ENCODE results near the gene SRD5A3. TPM values are rescaled to one million over a fixed set of nuclear protein-coding genes. Genes with fewer than 3 reads are reported as not detected.

Gene SRD5A3
- total RNA-seq, 1 experiment from 2014 or later = 24.0 TPM

DNA sequence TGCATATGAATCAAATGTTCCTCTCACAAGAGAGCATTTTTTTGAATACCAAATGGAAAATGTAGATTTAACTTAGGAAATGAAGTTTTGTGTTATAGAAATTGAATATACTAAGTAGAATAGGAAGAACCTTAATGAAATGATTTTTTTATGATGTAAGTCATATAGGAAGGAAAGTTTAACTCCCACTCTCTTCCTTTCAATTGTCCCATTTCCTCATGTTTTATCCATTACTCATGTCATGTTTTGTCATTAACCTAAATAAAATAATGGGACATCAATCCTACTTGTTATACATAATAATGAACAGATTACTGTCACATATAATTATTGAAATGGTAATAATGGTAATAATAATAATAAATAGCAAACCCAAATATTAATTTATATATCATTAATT lies 22.7 kb upstream of the SRD5A3 start (continued):
- TF ChIP-seq STAT6 (CRISPR knock-in tag; conservative IDR thresholded peaks at IDR 0.05; ENCODE audit: low read depth) (no peak), GTF2I (CRISPR knock-in tag; conservative IDR thresholded peaks at IDR 0.05) (no peak), ETV6 (CRISPR knock-in tag; IDR thresholded peaks at IDR 0.05) (no peak), NFATC4 (CRISPR knock-in tag; IDR thresholded peaks at IDR 0.05) (no peak), CDX4 (CRISPR knock-in tag; IDR thresholded peaks at IDR 0.05; ENCODE audit: borderline replicate concordance) (no peak), SMAD3 (CRISPR knock-in tag; IDR thresholded peaks at IDR 0.05; ENCODE audit: borderline replicate concordance) (no peak), MYBL2 (CRISPR knock-in tag; IDR thresholded peaks at IDR 0.05) (no peak), ZNF423 (CRISPR knock-in tag; IDR thresholded peaks at IDR 0.05) (no peak)
- TF ChIP-seq, protein P1, sequence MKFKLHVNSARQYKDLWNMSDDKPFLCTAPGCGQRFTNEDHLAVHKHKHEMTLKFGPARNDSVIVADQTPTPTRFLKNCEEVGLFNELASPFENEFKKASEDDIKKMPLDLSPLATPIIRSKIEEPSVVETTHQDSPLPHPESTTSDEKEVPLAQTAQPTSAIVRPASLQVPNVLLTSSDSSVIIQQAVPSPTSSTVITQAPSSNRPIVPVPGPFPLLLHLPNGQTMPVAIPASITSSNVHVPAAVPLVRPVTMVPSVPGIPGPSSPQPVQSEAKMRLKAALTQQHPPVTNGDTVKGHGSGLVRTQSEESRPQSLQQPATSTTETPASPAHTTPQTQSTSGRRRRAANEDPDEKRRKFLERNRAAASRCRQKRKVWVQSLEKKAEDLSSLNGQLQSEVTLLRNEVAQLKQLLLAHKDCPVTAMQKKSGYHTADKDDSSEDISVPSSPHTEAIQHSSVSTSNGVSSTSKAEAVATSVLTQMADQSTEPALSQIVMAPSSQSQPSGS (CRISPR knock-in tag; IDR thresholded peaks at IDR 0.05; ENCODE audit: borderline replicate concordance, low read depth) = no peak

DNA sequence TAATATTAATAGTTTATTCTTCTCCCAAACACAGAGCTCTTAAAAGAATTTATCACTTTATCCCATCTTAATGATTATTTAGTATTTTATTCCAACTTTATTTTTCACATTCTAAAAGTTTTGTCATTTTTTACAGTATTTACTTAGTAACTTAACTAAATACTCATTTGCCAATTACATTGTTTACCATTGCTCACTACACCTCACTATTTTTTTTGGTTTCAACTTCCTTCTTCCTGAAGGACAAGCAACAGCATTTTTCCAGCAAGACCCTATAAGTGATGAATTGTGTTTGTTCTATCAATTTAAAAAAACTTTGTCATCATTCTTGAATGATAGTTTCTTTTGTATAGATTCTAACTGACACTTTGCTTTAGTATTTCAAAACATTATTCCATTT lies 19.4 kb upstream of the SRD5A3 start:
- CTCF ChIA-PET = interaction anchor here (1.2 to 2.1 kb wide), 4 partner anchors 12 to 142 kb away, joined by 3 to 9 read pairs (median 5); no protein-coding TSS in a partner anchor
- no peaks in the 10 kb centered on the region for H3K27me3 Mint-ChIP-seq (ENCODE audit: low read depth)
- H3K9me3 Mint-ChIP-seq = peaks cover 24% of the 10 kb centered on the region
- no peak for ATAC-seq
- peaks cover 15% of the 10 kb centered on the region for H3K4me1 Mint-ChIP-seq
- no peak for TF ChIP-seq GTF2I (CRISPR knock-in tag; conservative IDR thresholded peaks at IDR 0.05)
- no peak for TF ChIP-seq E2F1 (CRISPR knock-in tag; IDR thresholded peaks at IDR 0.05)
- TF ChIP-seq, protein P1 (CRISPR knock-in tag; IDR thresholded peaks at IDR 0.05; ENCODE audit: borderline replicate concordance, low read depth) = no peak
- no peak for TF ChIP-seq IRF1 (CRISPR knock-in tag; IDR thresholded peaks at IDR 0.05)
- no peak for TF ChIP-seq GABPB1 (CRISPR knock-in tag; IDR thresholded peaks at IDR 0.05)
- DNase-seq (ENCODE audit: low spot score) = no peak
- no peak overlapping the region for H3K27ac Mint-ChIP-seq
- H3K36me3 Mint-ChIP-seq = peaks cover 12% of the 10 kb centered on the region
- POLR2A ChIA-PET = no interaction called here
- no peak overlapping the region for H3K4me3 Mint-ChIP-seq

DNA sequence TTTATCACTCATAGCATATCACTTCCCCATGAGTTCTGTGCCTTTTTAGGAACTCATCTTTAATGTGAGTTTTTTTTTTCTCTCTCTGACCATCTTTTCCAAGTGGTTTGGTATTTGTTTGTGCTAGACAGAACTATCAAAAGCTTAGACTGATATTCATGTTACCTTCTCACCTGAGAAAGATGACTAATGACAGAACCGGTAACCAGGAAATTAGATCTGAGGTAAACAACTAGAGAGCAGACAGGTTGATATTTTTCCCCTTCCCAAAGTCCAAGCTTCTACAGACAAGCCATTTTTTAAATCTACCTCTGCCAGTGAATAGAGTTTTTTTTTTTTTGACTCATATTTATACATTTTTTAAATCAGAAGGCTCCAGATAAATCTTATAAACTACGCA lies 17.0 kb upstream of the SRD5A3 start:
- no peaks in the 10 kb centered on the region for H3K27me3 Mint-ChIP-seq (ENCODE audit: low read depth)
- H3K27ac Mint-ChIP-seq = no peak overlapping the region
- no peaks in the 10 kb centered on the region for H3K4me1 Mint-ChIP-seq
- peaks cover 24% of the 10 kb centered on the region for H3K9me3 Mint-ChIP-seq
- H3K4me3 Mint-ChIP-seq = no peak overlapping the region
- ATAC-seq = no peak
- DNase-seq (ENCODE audit: low spot score) = no peak
- TF ChIP-seq, protein P2, sequence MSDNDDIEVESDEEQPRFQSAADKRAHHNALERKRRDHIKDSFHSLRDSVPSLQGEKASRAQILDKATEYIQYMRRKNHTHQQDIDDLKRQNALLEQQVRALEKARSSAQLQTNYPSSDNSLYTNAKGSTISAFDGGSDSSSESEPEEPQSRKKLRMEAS (CRISPR knock-in tag; IDR thresholded peaks at IDR 0.05) = no peak
- ChIA-PET CTCF (no interaction called here), POLR2A (no interaction called here)
- H3K36me3 Mint-ChIP-seq = peaks cover 12% of the 10 kb centered on the region

Data from WTC11 (cell line).